SK-N-MC (cell line): ENCODE results near the gene ARAP2.

Experiments used
- EZH2 ChIP-seq: fragments of 200-600 bp; sonication (generic); IDR thresholded peaks from one replicate; pipeline ENCODE4 v1.6.1; 2017; ENCODE audit warnings: antibody characterized with exemption
- FOXP2 ChIP-seq: optimal IDR thresholded peaks from 2 replicates; pipeline ENCODE3; 2011; ENCODE audit warnings: mild to moderate bottlenecking, moderate library complexity; ENCODE audit not compliant: insufficient read depth; ENCODE audit errors: extremely low read length, control extremely low read depth
- POLR2AphosphoS5 ChIP-seq: IDR thresholded peaks from 2 replicates; pipeline ENCODE4 v1.6.1; 2012; ENCODE audit warnings: mild to moderate bottlenecking, low read depth, low read length, borderline replicate concordance

DNA sequence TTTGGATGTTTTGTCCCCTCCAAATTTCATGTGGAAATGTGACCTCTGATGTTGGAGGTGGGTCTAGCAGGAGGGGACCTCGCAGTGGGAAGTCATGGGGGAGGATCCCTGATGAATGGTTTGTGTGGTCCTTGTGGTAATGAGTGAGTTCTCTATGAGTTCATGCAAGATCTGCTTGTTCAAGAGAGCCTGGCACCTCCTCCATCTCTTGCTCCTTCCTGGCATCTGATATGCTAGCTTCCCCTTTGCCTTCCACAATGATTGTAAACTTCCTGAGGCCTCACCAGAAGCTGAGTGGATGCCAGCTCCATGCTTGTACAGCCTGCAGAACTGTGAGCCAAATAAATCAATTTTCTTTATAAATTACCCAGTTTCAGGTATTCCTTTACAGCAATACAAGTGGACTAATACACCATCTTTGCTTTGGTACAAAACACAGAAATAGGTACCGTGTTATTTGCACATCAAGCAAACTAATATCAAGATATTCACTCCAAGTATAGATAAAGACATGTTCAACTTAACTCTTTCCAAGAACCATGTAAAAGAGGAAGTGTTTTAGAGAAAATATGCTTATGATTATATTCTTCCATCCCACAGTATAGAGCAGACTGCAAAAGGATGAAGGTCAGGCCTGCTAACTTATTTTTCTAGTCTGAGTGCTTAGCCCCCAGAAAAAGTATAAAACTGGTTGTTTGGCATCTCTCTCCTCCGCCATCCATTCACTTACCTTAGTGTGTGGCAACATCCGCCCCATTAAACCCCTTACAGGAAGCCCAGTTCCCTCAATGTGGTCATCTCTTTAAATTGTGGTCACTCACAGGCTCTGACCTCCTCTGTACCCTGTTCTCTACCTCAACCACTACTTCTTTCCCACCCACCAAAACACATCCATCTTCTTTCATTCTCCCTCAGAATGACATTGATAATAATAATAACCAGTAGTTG lies 6.7 kb downstream of the ARAP2 start:
- TF ChIP-seq FOXP2 (no peak), EZH2 (no peak), POLR2AphosphoS5 (no peak)
